ENCODE measurements around the gene DUXB.

The DUXB gene

GRCh38 chr16:75701361-75701760, at the start of gene DUXB:
Gene DUXB (minus strand): TSS chr16:75701461. CDS start chr16:75701418, 43 bp downstream.
- DNase-seq: no peak

- DNase-seq: no peak
Observed at GRCh38 chr16:75750528-75750927, 49.3 kb upstream of the DUXB start.

- no peak for DNase-seq
Observed at GRCh38 chr16:75746359-75746758, 45.1 kb upstream of the DUXB start.

GRCh38 chr16:75745823-75746222, 44.6 kb upstream of the DUXB start:
- no peak for DNase-seq

- DNase-seq: no peak
Observed at GRCh38 chr16:75745242-75745641, 44.0 kb upstream of the DUXB start.

- no peak for DNase-seq
Observed at GRCh38 chr16:75742424-75743047, 41.3 kb upstream of the DUXB start.

GRCh38 chr16:75733305-75734211, 32.3 kb upstream of the DUXB start:
- no peak for DNase-seq

GRCh38 chr16:75732871-75733270, 31.6 kb upstream of the DUXB start:
- DNase-seq: no peak

GRCh38 chr16:75727221-75727620, 26.0 kb upstream of the DUXB start:
- no peak for DNase-seq

- no peak for DNase-seq
Observed at GRCh38 chr16:75726390-75726789, 25.1 kb upstream of the DUXB start, which contains the start of gene CPHXL. Gene CPHXL (minus strand): TSS chr16:75726490. CDS start chr16:75726442, 48 bp downstream.

- no peak for DNase-seq
Observed at GRCh38 chr16:75718452-75718851, 17.2 kb upstream of the DUXB start.

- DNase-seq: no peak
Observed at GRCh38 chr16:75714661-75715060, 13.4 kb upstream of the DUXB start.

GRCh38 chr16:75710344-75710743, 9.1 kb upstream of the DUXB start:
- no peak for DNase-seq

GRCh38 chr16:75703306-75703705, 2.0 kb upstream of the DUXB start:
- no peak for DNase-seq

GRCh38 chr16:75702242-75702641, 981 bp upstream of the DUXB start:
- DNase-seq: no peak

GRCh38 chr16:75697571-75697970, 3.7 kb downstream of the DUXB start:
- no peak for DNase-seq

- DNase-seq: no peak
Observed at GRCh38 chr16:75695708-75696107, 5.6 kb downstream of the DUXB start.

- DNase-seq: no peak
Observed at GRCh38 chr16:75687361-75687760, 13.9 kb downstream of the DUXB start.

- DNase-seq: no peak
Observed at GRCh38 chr16:75682308-75682707, 19.0 kb downstream of the DUXB start.

- no peak for DNase-seq
Observed at GRCh38 chr16:75679366-75679765, 21.9 kb downstream of the DUXB start.

- DNase-seq: no peak
Observed at GRCh38 chr16:75676909-75677308, 24.4 kb downstream of the DUXB start, which contains the start of gene CPHXL2. Gene CPHXL2 (minus strand): TSS chr16:75677009. CDS start chr16:75676999, 10 bp downstream.

GRCh38 chr16:75667503-75667902, 33.8 kb downstream of the DUXB start:
- DNase-seq: no peak

GRCh38 chr16:75660726-75661302, 40.4 kb downstream of the DUXB start:
- no peak for DNase-seq

GRCh38 chr16:75660321-75660720, 40.9 kb downstream of the DUXB start:
- no peak for DNase-seq

Measured in stimulated activated CD4-positive, alpha-beta T cell treated with anti-CD3 and anti-CD28 coated beads, Interleukin-4, amount 100 ng/mL, for 4 hours (primary cell).